Measurements from ENCODE around the gene HCAR1.
"Not testable (repeated sequence)": the region's sequence is repeated elsewhere in the genome, so short reads cannot be mapped to it uniquely, and the experiment has no call there.

- TF ChIP-seq POLR2AphosphoS5, POLR2A (IDR thresholded peaks at IDR 0.05; ENCODE audit: low read depth, low read length): not testable (repeated sequence)
Measured at GRCh38 chr12:122750781-122751515, 20.3 kb upstream of the HCAR1 start.

Data from GM12891 (cell line).